ENCODE results near the gene ARSA.
"Not testable (repeated sequence)": the region's sequence is repeated elsewhere in the genome, so short reads cannot be mapped to it uniquely, and the experiment has no call there.

ARSA gene

GRCh38 chr22:50621948-50622722 is 5.8 kb downstream of the ARSA start:
- TF ChIP-seq, protein P1, sequence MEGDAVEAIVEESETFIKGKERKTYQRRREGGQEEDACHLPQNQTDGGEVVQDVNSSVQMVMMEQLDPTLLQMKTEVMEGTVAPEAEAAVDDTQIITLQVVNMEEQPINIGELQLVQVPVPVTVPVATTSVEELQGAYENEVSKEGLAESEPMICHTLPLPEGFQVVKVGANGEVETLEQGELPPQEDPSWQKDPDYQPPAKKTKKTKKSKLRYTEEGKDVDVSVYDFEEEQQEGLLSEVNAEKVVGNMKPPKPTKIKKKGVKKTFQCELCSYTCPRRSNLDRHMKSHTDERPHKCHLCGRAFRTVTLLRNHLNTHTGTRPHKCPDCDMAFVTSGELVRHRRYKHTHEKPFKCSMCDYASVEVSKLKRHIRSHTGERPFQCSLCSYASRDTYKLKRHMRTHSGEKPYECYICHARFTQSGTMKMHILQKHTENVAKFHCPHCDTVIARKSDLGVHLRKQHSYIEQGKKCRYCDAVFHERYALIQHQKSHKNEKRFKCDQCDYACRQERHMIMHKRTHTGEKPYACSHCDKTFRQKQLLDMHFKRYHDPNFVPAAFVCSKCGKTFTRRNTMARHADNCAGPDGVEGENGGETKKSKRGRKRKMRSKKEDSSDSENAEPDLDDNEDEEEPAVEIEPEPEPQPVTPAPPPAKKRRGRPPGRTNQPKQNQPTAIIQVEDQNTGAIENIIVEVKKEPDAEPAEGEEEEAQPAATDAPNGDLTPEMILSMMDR (IDR thresholded peaks at IDR 0.05; ENCODE audit: insufficient read depth, low read length, missing control alignments) = peak; percentile 10
- H3K4me3 ChIP-seq (ENCODE audit: low read depth, low read length) = no peak overlapping the region
- CTCF ChIA-PET = interaction anchor here (1.2 to 3.5 kb wide), 16 partner anchors 10 to 371 kb away, joined by 4 to 33 read pairs (median 6); partner anchors contain the start of genes HDAC10, KLHDC7B and SCO2
- POLR2A ChIA-PET = no interaction called here
- no peak for DNase-seq (ENCODE audit: low read depth, low spot score)

DNA sequence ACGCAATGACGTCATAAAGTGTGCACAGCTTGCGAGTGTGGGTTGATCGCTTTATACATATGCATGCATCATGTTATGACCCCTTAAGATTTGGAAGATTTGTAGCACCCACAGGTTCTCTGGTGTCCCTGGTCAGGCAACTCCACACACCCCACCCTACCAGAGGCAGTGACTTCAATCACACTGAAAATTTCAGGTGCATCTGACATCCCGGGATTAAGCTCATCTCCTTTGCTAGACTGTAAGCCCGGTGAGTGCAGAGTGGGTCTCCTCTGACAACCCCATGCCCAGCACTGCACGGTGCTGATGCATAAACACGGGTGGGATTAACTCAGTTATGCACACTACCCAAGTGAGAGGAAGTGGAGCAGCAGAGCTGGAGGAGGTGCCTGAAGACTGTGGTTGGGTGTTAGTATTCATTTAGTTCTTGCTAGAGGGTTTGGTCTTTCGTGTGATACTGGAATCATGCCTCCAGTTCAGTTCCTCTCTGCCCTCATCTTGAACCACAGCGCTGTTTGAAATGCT is 6.5 kb downstream of the ARSA start:
- no peak overlapping the region for H3K4me3 ChIP-seq (ENCODE audit: low read depth, low read length)
- TF ChIP-seq, protein P1 (IDR thresholded peaks at IDR 0.05; ENCODE audit: insufficient read depth, low read length, missing control alignments) = no peak
- ChIA-PET CTCF (interaction anchor here (0.6 to 3.5 kb wide), 35 partner anchors 9 to 384 kb away, joined by 3 to 33 read pairs (median 4); partner anchors contain the start of genes HDAC10, KLHDC7B, LMF2 and NCAPH2), POLR2A (interaction anchor here (1.8 kb wide), 1 partner anchor 96 kb away, joined by 14 read pairs; the partner anchor contains the start of gene SCO2)
- DNase-seq (ENCODE audit: low read depth, low spot score) = no peak

DNA sequence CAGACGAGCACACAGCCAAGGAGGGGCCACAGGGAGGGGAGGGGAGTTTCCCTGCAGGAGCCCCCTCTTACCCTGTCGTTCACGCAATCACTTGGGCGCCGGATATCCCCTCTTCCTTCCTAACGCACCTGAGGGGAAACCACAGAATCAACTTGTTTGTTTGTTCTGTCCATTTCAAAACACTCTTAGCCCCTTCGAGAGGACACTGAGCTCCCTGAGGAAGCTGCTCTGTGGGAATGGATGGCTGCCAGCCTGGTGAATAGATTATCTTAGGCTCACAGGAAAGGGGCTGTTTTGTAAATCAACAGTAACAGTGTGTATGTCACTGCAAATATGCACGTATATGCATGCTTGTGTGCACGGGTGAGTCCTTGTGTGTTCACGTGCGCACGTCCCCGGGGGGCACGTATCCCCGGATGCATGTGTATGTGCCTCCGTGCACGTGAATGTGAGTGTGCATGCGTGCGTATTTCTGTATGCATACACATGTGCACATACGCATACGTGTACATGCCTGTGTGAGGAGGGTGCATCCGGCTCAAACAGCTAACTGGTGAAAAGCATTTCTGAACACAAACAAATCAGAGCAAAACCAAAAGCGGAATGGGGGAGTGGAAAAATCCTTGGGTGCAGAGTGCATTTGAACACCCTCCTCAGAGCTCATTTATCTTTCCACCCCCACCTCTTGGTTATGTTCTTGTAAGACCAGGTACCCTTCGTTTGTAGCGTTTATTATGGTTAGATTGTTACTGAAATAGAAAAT is 7.2 kb downstream of the ARSA start:
- TF ChIP-seq, protein P1 (IDR thresholded peaks at IDR 0.05; ENCODE audit: insufficient read depth, low read length, missing control alignments) = no peak
- no peak for DNase-seq (ENCODE audit: low read depth, low spot score)
- H3K4me3 ChIP-seq (ENCODE audit: low read depth, low read length) = no peak overlapping the region
- CTCF ChIA-PET = interaction anchor here (0.6 to 3.5 kb wide), 43 partner anchors 9 to 383 kb away, joined by 3 to 33 read pairs (median 4); partner anchors contain the start of genes CPT1B, HDAC10, KLHDC7B and LMF2
- POLR2A ChIA-PET = interaction anchor here (1.8 kb wide), 1 partner anchor 95 kb away, joined by 14 read pairs; the partner anchor contains the start of gene SCO2

- DNase-seq (ENCODE audit: low read depth, low spot score); H3K4me3 ChIP-seq (ENCODE audit: low read depth, low read length); CTCF ChIA-PET: not testable (repeated sequence)
- POLR2A ChIA-PET = interaction anchor here (0.6 kb wide), 1 partner anchor 115 kb away, joined by 3 read pairs; no protein-coding TSS in a partner anchor
Observed at GRCh38 chr22:50614296-50614695, 13.7 kb downstream of the ARSA start.

DNA sequence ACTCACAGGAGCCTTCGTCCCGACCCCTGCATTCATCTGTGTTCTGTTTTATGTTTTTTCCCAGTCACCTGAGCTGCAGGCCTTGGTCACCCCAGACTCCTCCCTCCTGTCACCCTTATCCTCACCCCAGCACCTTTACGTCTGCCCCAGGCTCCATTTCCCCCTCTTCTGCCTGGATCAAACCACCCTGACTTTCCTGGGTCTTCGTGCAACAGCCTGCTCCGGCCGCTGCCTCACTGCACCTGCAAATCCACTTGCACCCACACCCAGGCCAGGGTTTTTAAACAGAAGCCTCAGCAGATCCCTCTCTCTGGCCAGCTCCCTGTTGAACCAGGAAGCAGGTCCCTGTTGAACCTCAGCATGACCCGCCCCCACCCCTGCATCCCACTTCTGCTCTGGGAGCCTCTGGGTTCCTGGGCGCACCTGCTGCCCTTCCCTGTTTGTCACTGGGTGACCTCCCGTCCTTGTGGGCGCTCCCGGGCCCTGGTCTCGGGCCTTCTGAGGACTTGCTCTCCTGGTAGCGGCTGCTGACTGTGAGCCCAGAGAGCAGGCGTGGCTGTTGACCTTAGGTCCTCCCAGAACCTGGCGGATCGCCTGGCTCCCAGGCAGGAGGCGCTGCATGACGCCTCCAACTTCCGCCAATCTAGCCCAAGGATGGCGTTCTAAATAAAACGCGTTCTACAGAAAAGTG is 14.5 kb downstream of the ARSA start:
- POLR2A ChIA-PET = no interaction called here
- TF ChIP-seq, protein P1 (IDR thresholded peaks at IDR 0.05; ENCODE audit: insufficient read depth, low read length, missing control alignments) = no peak
- no peak overlapping the region for H3K4me3 ChIP-seq (ENCODE audit: low read depth, low read length)
- DNase-seq (ENCODE audit: low read depth, low spot score) = no peak
- CTCF ChIA-PET = no interaction called here

DNA sequence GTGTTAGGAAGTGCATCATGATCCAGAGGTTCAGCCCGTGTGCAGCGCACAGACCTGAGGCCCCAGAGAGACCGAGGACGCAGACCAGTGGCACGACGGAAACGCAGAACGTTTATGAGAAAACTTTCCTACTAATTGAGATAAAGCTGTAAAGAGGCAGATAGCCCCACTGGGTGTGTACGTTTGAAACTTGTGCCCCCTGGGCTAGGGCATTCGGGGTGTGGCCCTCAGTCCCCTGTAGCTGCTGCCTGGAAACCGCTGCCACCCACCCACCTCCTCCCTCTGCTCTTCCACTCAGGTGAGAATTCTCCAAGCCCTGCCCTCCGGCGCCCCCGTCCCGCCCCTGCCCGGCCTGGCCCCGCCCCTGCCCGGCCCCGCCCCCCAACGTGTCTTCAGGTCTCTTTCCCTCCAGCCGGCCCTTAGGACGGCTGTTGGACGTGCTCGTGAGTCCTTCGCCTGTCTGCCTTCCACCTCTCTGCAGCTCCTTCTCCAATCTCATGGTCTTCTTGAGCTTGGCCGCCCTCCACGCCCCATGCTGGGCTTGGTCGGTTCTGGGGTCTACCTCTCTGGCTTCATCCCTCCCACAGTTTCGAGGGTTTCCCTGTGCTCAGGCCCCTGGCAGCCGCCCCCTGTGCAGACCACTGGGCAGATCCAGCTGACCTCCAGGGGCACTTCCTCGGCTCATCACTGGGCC is 15.3 kb downstream of the ARSA start:
- TF ChIP-seq, protein P1 (IDR thresholded peaks at IDR 0.05; ENCODE audit: insufficient read depth, low read length, missing control alignments) = no peak
- ChIA-PET CTCF (interaction anchor here (2.0 kb wide), 1 partner anchor 8 kb away, joined by 10 read pairs; no protein-coding TSS in a partner anchor), POLR2A (no interaction called here)
- no peak for DNase-seq (ENCODE audit: low read depth, low spot score)
- no peak overlapping the region for H3K4me3 ChIP-seq (ENCODE audit: low read depth, low read length)

All from AG04449 (cell line).